A549 treated with CORT108297 at 1 μM for 4 hours (cell line): ENCODE measurements around the gene OR1J2. TPM values are rescaled to one million over a fixed set of nuclear protein-coding genes. Genes with fewer than 3 reads are reported as not detected.

ENCODE experiments used
- total RNA-seq: library from RNA; stranded (reverse); fragments of 200-300 nt; extraction: Qiagen RNA extraction; gene quantifications from 5 replicates; pipeline ENCODE4 v1.2.3, GENCODE V29; 2022

Gene OR1J2, protein sequence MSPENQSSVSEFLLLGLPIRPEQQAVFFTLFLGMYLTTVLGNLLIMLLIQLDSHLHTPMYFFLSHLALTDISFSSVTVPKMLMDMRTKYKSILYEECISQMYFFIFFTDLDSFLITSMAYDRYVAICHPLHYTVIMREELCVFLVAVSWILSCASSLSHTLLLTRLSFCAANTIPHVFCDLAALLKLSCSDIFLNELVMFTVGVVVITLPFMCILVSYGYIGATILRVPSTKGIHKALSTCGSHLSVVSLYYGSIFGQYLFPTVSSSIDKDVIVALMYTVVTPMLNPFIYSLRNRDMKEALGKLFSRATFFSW
- not detected in 5 replicates for total RNA-seq

DNA sequence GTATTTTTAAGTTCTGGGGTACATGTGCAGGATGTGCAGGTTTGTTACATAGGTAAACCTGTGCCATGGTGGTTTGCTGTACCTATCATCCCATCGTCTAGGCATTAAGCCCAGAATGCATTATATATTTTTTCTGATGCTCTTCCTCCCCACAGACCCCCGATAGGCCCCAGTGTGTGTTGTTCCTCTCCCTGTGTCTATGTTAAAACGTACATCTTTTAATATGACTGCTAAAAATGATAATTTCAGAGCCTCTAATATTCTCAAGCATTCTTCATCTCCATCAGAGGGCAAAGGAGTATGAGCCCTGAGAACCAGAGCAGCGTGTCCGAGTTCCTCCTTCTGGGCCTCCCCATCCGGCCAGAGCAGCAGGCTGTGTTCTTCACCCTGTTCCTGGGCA lies at the start of gene OR1J2:
Gene OR1J2, plus strand, starts transcription at position 301 of the 400 bp plus-strand sequence. Its CDS starts 0 bp downstream, at position 301.

DNA sequence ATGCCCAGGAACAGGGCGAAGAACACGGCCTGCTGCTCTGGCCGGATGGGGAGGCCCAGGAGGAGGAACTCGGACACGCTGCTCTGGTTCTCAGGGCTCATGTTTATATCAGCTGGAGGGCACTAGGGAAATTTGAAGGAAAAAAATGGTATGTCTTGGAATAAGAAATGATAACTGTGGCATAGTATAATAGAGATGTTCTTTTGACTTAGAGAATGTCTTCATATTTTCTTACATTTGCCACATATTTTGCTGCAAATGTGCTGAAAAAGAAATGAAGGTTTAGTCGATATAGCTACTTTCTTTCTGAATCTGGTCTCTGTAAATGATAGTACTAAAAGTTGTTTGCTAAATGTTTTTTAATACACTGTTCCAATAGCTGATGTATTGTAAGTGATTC lies 32.8 kb upstream of the OR1J2 start, which contains the start of gene OR1J1:
Gene OR1J1, minus strand, starts transcription at position 101 of the 400 bp plus-strand sequence. Its CDS starts 0 bp downstream, at position 101.

DNA sequence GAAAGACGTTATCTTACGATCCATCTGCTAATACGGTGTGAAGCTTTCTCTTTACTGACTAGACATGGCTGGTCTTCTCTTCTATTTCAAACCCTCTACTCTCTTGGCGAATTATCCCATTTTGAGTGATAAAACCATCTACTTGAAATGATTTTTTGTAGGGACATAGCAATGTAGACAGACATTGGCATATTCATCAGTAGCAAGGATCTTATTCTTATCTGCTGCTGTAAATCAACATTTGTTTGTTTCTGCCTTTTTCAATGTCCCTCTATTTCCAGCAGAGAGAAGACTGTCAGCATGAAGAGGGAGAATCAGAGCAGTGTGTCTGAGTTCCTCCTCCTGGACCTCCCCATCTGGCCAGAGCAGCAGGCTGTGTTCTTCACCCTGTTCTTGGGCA lies 8.2 kb downstream of the OR1J2 start, which contains the start of gene OR1J4:
Gene OR1J4, plus strand, starts transcription at position 301 of the 400 bp plus-strand sequence. Its CDS starts 0 bp downstream, at position 301.

DNA sequence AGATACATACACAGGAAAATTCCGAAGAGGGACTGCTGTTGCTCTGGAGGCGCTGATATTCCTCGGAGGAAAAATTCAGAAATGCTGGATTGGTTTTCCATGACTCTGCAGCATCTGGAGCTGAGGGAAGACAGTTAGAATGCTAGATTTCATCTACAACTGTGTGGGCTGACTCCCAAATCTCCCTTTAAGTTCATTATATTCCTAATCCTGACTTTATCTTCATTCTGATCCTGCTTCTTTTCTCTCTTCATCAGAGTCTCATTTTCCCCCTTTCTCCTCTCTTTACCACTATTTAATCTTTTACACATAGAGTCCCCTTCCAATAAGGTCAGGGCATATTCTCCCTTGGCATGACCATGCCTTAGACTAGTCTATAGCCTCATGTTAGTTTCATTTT lies 16.6 kb downstream of the OR1J2 start, which contains the start of gene OR1N1:
Gene OR1N1, minus strand, starts transcription at position 101 of the 400 bp plus-strand sequence. Its CDS starts 0 bp downstream, at position 101.

DNA sequence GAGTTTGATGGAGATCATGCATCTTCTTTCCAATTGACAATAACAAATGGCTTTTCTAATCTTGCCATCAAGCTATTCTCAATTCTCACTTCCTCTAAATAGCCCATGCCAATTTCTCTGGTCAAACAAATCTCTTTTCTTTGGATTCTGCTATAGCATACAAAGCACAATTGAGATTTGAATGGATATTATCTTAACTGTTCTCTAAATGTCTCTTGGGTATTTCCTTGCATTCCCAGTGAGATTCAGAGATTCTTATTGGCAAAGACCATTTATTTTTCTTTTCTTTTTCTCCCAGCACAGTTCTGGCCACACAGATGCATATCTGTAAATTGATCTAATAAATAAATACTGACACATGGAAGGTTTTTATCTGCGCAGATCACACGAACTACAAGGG lies 42.2 kb downstream of the OR1J2 start, which contains the start of gene OR1N2:
Gene OR1N2, plus strand, starts transcription at position 301 of the 400 bp plus-strand sequence. CDS start 100 bp downstream, outside the sequence.

Other genes with a start within 250 kb of the OR1J2 start
- gene RBM18, start 246.0 kb upstream of the OR1J2 start, total RNA-seq: 14.4 to 20.8 TPM (median 19.6 TPM) in 5 replicates
- gene MRRF, start 245.9 kb upstream of the OR1J2 start, total RNA-seq: 62.9 to 83.8 TPM (median 64.0 TPM) in 5 replicates
- 1.0 to 1.5 TPM (median 1.3 TPM) in 5 replicates for gene PTGS1, start 139.8 kb upstream of the OR1J2 start, total RNA-seq
- not detected in 5 replicates for gene OR1J1, start 32.9 kb upstream of the OR1J2 start, total RNA-seq
- gene OR1J4, start 8.3 kb downstream of the OR1J2 start, total RNA-seq: 0.10 to 0.13 TPM in 2 of 5 replicates, not detected in the others
- gene OR1N1, start 16.5 kb downstream of the OR1J2 start, total RNA-seq: not detected in 5 replicates
- gene OR1N2, start 42.3 kb downstream of the OR1J2 start, total RNA-seq: not detected in 5 replicates
- gene OR1L8, start 72.6 kb downstream of the OR1J2 start, total RNA-seq: not detected in 5 replicates
- 0.15 TPM in 1 of 5 replicates, not detected in the others for gene OR1Q1, start 103.9 kb downstream of the OR1J2 start, total RNA-seq
- not detected in 5 replicates for gene OR1B1, start 146.8 kb downstream of the OR1J2 start, total RNA-seq
- not detected in 5 replicates for gene OR1L1, start 150.9 kb downstream of the OR1J2 start, total RNA-seq
- not detected in 5 replicates for gene OR1L3, start 164.3 kb downstream of the OR1J2 start, total RNA-seq
- gene OR1L4, start 213.2 kb downstream of the OR1J2 start, total RNA-seq: not detected in 5 replicates
- not detected in 5 replicates for gene OR1L6, start 231.5 kb downstream of the OR1J2 start, total RNA-seq